ENCODE results near the gene SCAMP4.

DNA sequence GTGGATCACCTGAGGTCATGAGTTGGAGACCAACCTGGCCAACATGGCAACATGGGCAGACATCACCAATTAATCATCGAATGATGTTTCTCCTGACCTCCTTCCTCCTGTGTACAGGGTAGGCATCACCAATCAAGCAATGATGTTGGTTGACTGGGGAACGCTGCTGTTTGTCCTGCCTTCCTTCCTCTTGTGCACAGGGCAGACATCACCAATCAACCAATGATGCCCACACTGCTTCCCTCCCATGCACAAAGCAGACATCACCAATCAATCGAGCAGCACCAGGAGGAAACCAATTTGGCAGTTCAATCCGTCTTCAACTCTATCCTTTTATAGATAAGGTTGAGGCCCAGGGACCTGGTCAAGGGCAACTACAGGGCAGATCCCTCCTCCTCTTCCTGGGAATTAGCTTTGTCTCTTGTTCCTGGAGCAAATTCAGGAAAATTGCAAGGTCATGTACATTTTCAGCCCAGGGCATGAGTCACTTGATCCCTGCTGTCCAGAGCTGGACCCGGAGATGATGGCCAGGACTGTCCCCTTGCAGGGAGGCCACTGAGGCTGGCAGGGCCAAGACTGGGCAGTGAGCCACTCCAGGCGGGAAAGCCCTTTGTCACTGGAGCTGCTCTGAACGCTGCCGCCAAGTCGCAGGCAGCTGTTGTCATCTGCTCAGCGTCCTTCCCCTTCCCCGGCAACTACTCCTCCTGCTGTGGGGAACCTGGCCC, 30.4 kb downstream of the SCAMP4 start:
- TF ChIP-seq, protein P1, sequence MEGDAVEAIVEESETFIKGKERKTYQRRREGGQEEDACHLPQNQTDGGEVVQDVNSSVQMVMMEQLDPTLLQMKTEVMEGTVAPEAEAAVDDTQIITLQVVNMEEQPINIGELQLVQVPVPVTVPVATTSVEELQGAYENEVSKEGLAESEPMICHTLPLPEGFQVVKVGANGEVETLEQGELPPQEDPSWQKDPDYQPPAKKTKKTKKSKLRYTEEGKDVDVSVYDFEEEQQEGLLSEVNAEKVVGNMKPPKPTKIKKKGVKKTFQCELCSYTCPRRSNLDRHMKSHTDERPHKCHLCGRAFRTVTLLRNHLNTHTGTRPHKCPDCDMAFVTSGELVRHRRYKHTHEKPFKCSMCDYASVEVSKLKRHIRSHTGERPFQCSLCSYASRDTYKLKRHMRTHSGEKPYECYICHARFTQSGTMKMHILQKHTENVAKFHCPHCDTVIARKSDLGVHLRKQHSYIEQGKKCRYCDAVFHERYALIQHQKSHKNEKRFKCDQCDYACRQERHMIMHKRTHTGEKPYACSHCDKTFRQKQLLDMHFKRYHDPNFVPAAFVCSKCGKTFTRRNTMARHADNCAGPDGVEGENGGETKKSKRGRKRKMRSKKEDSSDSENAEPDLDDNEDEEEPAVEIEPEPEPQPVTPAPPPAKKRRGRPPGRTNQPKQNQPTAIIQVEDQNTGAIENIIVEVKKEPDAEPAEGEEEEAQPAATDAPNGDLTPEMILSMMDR (IDR thresholded peaks at IDR 0.05), result no peak
- no peak for TF ChIP-seq POLR2A (IDR thresholded peaks at IDR 0.05; ENCODE audit: low read depth)
- no peak for TF ChIP-seq EP300 (IDR thresholded peaks at IDR 0.05)

All from esophagus muscularis mucosa (tissue), 4 donors.